GM12891 (cell line): Measurements from ENCODE around the gene OXLD1.

Experiments
- POLR2A ChIP-seq: IDR thresholded peaks from 2 replicates; pipeline ENCODE4 v1.6.1; 2011; ENCODE audit warnings: low read depth, low read length, control low read depth
- POLR2AphosphoS5 ChIP-seq: IDR thresholded peaks from 2 replicates; pipeline ENCODE4 v1.6.1; 2011; ENCODE audit warnings: low read depth, low read length, control low read depth
- TAF1 ChIP-seq: IDR thresholded peaks from 2 replicates; pipeline ENCODE4 v1.6.1; 2011; ENCODE audit warnings: low read depth, low read length, control low read depth

GRCh38 chr17:81660441-81660840 lies 6.0 kb downstream of the OXLD1 start:
- no peak for TF ChIP-seq POLR2AphosphoS5
- TF ChIP-seq TAF1 = no peak
- no peak for TF ChIP-seq POLR2A
